GM18499 (cell line): ENCODE results near the gene OXER1.

ENCODE experiments used
- ATAC-seq: cut with Tn5 transposase; IDR thresholded peaks from one replicate; pipeline ENCODE4 v1.9.1; 2021; ENCODE audit warnings: moderate number of reproducible peaks; ENCODE audit not compliant: insufficient read depth, unreplicated experiment

The OXER1 gene

DNA sequence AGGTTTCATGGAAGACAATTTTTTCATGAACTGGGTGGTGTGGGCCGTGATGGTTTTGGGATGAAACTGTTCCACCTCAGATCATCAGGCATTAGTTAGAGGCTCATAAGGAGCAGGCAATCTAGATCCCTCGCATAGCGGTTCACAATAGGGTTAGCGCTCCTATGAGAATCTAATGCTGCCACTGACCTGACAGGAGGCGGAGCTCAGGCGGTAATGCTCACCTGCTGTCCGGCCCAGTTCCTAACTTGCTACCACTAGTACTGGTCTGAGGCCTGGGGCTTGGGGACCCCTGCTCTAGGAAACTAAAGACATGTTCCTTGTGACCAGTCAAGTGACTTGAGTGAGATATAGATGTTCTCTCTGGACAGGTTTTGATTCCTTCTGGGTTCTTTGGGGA, 49.2 kb downstream of the OXER1 start:
- ATAC-seq = no peak

DNA sequence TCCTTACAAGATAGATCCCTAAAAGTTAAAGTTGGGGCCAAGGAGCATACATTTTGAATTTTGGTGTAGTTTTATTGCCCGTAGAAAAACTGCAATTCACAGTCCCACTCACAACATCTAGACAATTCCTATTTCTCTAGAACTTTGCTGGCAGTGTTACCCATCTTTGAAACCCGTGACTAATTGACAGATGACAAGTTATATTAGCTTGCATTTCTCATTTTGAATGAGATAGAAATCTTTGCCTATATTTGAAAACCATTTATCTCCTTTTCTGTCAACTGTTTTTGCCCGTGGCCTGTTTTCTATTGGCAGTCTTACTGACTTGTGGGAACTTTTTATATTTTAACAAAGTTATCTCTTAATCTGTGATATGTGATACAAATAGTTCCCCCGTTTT, 50.0 kb downstream of the OXER1 start:
- no peak for ATAC-seq

DNA sequence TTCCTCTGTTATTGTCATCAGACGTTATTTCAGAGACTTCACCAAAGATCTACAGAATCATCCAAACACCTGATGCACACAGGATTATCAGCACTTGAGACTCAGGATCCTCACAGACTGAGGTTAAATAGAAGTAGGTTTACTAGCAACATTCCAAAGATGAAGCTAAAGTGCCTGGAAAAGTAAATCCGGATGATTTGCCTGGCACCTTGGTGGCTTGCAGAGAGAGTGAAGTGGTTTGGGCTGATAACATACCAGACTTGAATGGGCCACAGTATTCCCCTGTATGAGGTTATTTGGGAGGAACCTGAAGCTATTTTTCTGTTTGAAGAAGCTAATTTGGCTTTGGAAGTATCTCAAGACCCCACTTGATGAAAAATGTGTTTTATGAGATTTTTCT, 51.0 kb downstream of the OXER1 start:
- ATAC-seq = no peak
